Measurements from ENCODE around the gene RSPH10B2.
"Not testable (repeated sequence)": the region's sequence is repeated elsewhere in the genome, so short reads cannot be mapped to it uniquely, and the experiment has no call there.

RSPH10B2 gene

GRCh38 chr7:6781581-6781980 lies 27.7 kb downstream of the RSPH10B2 start:
- in situ Hi-C loops (cut with MboI; ENCODE audit: low sequenced_read_pairs): not testable (repeated sequence)

- in situ Hi-C loops (cut with MboI; ENCODE audit: low sequenced_read_pairs): not testable (repeated sequence)
These were observed 35.5 kb downstream of the RSPH10B2 start for GRCh38 chr7:6789353-6789752.

- in situ Hi-C loops (cut with MboI; ENCODE audit: low sequenced_read_pairs): not testable (repeated sequence)
These were observed 38.4 kb downstream of the RSPH10B2 start for GRCh38 chr7:6792113-6792872.

- in situ Hi-C loops (cut with MboI; ENCODE audit: low sequenced_read_pairs): not testable (repeated sequence)
These were observed 40.4 kb downstream of the RSPH10B2 start for GRCh38 chr7:6794276-6794675.

- in situ Hi-C loops (cut with MboI; ENCODE audit: low sequenced_read_pairs): not testable (repeated sequence)
These were observed 43.3 kb downstream of the RSPH10B2 start for GRCh38 chr7:6797218-6797617.

GRCh38 chr7:6798047-6798446 lies 44.1 kb downstream of the RSPH10B2 start:
- in situ Hi-C loops (cut with MboI; ENCODE audit: low sequenced_read_pairs): not testable (repeated sequence)

GRCh38 chr7:6799887-6800286 lies 46.0 kb downstream of the RSPH10B2 start:
- in situ Hi-C loops (cut with MboI; ENCODE audit: low sequenced_read_pairs): not testable (repeated sequence)

GRCh38 chr7:6800331-6800730 lies 46.4 kb downstream of the RSPH10B2 start:
- in situ Hi-C loops (cut with MboI; ENCODE audit: low sequenced_read_pairs): not testable (repeated sequence)

- in situ Hi-C loops (cut with MboI; ENCODE audit: low sequenced_read_pairs): not testable (repeated sequence)
These were observed 53.6 kb downstream of the RSPH10B2 start for GRCh38 chr7:6807393-6807918.

GRCh38 chr7:6807959-6808358 lies 54.1 kb downstream of the RSPH10B2 start:
- in situ Hi-C loops (cut with MboI; ENCODE audit: low sequenced_read_pairs): not testable (repeated sequence)

- in situ Hi-C loops (cut with MboI; ENCODE audit: low sequenced_read_pairs): not testable (repeated sequence)
These were observed 59.1 kb downstream of the RSPH10B2 start for GRCh38 chr7:6813011-6813410.

- in situ Hi-C loops (cut with MboI; ENCODE audit: low sequenced_read_pairs): not testable (repeated sequence)
These were observed 61.6 kb downstream of the RSPH10B2 start for GRCh38 chr7:6815470-6815869.

GRCh38 chr7:6821622-6822021 lies 67.7 kb downstream of the RSPH10B2 start:
- in situ Hi-C loops (cut with MboI; ENCODE audit: low sequenced_read_pairs): not testable (repeated sequence)

- in situ Hi-C loops (cut with MboI; ENCODE audit: low sequenced_read_pairs): not testable (repeated sequence)
These were observed 71.6 kb downstream of the RSPH10B2 start for GRCh38 chr7:6825236-6826125.

GRCh38 chr7:6826151-6826550 lies 72.2 kb downstream of the RSPH10B2 start, which contains the start of gene CCZ1B:
CCZ1B (minus strand) TSS chr7:6826275; CDS start chr7:6826197, 78 bp downstream.
- in situ Hi-C loops (cut with MboI; ENCODE audit: low sequenced_read_pairs): not testable (repeated sequence)

GRCh38 chr7:6827180-6827579 lies 73.3 kb downstream of the RSPH10B2 start:
- in situ Hi-C loops (cut with MboI; ENCODE audit: low sequenced_read_pairs): not testable (repeated sequence)

- in situ Hi-C loops (cut with MboI; ENCODE audit: low sequenced_read_pairs): not testable (repeated sequence)
These were observed 75.7 kb downstream of the RSPH10B2 start for GRCh38 chr7:6829616-6830015.

GRCh38 chr7:6830026-6830425 lies 76.1 kb downstream of the RSPH10B2 start:
- in situ Hi-C loops (cut with MboI; ENCODE audit: low sequenced_read_pairs): not testable (repeated sequence)

GRCh38 chr7:6831018-6831725 lies 77.3 kb downstream of the RSPH10B2 start:
- in situ Hi-C loops (cut with MboI; ENCODE audit: low sequenced_read_pairs): no loop called here

GRCh38 chr7:6833636-6834035 lies 79.7 kb downstream of the RSPH10B2 start:
- in situ Hi-C loops (cut with MboI; ENCODE audit: low sequenced_read_pairs): no loop called here

GRCh38 chr7:6835521-6835920 lies 81.6 kb downstream of the RSPH10B2 start:
- in situ Hi-C loops (cut with MboI; ENCODE audit: low sequenced_read_pairs): not testable (repeated sequence)

Data from HL-60/S4 treated with retinoic acid at 250 ng/mL for 4 days and 3 days (cell line).